ENCODE data around the gene NKX6-2.
"Not testable (repeated sequence)": the region's sequence is repeated elsewhere in the genome, so short reads cannot be mapped to it uniquely, and the experiment has no call there.

NKX6-2 gene

DNA sequence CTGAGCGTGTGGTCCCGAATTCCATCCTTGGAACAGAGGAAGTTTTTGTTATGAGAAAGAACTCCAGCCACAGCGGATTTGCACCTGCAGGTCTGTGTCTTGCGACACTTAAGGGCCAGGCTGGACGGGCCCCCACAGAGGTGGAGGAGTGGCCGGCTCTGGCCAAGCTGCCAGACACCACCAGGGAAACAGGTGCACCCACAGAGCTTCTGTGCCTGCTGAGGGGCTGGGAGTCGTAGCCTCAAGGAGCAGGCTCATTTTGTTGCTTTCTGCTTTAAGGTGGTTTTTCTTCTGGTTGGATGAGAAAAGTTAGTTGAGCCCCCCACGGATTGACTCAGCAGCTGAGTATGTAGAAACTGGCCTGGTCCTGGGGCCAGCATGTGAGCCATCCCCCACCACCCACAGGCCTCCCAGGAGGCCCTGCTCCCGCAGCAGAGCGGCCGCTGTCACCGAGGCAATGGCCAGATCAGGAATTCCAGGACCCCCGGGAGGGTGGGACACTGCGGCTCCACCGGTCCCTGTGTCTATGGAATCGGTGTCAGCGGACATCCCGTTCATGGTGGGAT is 41.9 kb downstream of the NKX6-2 start:
- no peaks in the 10 kb centered on the region for H3K79me2 ChIP-seq
- H3K4me2 ChIP-seq (ENCODE audit: low read length) = no peak overlapping the region
- TF ChIP-seq, protein P1, sequence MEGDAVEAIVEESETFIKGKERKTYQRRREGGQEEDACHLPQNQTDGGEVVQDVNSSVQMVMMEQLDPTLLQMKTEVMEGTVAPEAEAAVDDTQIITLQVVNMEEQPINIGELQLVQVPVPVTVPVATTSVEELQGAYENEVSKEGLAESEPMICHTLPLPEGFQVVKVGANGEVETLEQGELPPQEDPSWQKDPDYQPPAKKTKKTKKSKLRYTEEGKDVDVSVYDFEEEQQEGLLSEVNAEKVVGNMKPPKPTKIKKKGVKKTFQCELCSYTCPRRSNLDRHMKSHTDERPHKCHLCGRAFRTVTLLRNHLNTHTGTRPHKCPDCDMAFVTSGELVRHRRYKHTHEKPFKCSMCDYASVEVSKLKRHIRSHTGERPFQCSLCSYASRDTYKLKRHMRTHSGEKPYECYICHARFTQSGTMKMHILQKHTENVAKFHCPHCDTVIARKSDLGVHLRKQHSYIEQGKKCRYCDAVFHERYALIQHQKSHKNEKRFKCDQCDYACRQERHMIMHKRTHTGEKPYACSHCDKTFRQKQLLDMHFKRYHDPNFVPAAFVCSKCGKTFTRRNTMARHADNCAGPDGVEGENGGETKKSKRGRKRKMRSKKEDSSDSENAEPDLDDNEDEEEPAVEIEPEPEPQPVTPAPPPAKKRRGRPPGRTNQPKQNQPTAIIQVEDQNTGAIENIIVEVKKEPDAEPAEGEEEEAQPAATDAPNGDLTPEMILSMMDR (IDR thresholded peaks at IDR 0.05) = no peak
- H3K9me3 ChIP-seq (ENCODE audit: control insufficient read depth, low read length) = no peaks in the 10 kb centered on the region
- no peaks in the 10 kb centered on the region for H3K36me3 ChIP-seq (ENCODE audit: control insufficient read depth, insufficient read depth, low read length)
- H3K4me1 ChIP-seq = no peaks in the 10 kb centered on the region
- no peak overlapping the region for H3K27ac ChIP-seq
- H3K4me3 ChIP-seq (ENCODE audit: low read depth, low read length) = no peak overlapping the region
- no peak overlapping the region for H3K9ac ChIP-seq
- no peak overlapping the region for H2AFZ ChIP-seq
- no peaks in the 10 kb centered on the region for H3K27me3 ChIP-seq (ENCODE audit: control insufficient read depth, insufficient read depth, low read length)

DNA sequence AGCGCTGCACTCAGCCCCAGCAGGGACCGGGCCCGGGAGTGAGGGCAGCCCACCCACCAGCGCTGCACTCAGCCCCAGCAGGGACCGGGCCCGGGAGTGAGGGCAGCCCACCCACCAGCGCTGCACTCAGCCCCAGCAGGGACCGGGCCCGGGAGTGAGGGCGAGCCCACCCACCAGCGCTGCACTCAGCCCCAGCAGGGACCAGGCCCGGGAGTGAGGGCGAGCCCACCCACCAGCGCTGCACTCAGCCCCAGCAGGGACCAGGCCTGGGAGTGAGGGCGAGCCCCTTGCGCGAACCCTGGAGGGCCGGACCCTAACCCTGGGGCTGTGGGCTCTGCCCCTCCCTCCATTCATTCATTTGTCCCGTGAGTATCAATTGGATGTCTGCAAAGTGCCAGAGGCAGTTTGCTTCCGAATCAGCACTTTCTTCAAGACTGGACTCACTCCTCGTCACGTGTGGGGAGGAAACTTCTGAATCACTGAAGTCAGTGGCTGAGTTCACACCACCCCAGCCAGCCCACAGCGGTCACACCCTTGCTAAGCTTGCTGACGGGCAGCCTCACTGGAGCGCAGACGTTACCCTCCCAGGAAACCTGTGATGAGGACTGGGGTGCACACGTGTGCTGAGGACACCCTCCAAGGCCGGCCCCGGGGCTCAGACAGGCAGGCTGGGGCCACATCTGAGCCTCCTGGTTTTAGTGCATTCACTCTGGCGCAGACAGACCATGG is 42.6 kb downstream of the NKX6-2 start:
- not testable (repeated sequence) for H2AFZ ChIP-seq; H3K27ac ChIP-seq; H3K79me2 ChIP-seq; H3K27me3 ChIP-seq (ENCODE audit: control insufficient read depth, insufficient read depth, low read length); H3K4me1 ChIP-seq; H3K9ac ChIP-seq; H3K4me2 ChIP-seq (ENCODE audit: low read length); H3K9me3 ChIP-seq (ENCODE audit: control insufficient read depth, low read length); H3K36me3 ChIP-seq (ENCODE audit: control insufficient read depth, insufficient read depth, low read length); H3K4me3 ChIP-seq (ENCODE audit: low read depth, low read length)

DNA sequence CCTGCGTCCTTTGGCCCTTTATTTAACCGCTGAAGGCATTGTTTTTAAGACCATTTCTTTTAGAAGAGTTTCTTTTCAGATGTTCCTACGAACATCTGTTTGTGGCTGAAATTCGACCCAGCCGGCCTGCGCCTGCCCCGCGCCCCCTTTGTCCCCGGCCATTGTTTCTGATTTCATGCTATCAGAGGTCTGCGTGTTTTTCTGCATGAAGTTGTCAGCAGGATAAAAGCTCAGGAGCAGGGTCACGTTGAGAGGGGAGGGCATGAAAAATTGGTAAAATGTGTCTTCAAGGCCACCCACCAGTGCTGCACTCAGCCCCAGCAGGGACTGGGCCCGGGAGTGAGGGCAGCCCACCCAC is 43.1 kb downstream of the NKX6-2 start:
- H3K9me3 ChIP-seq (ENCODE audit: control insufficient read depth, low read length) = no peaks in the 10 kb centered on the region
- no peaks in the 10 kb centered on the region for H3K4me1 ChIP-seq
- no peak overlapping the region for H3K27ac ChIP-seq
- H3K4me3 ChIP-seq (ENCODE audit: low read depth, low read length) = no peak overlapping the region
- H3K79me2 ChIP-seq = no peaks in the 10 kb centered on the region
- no peak overlapping the region for H3K4me2 ChIP-seq (ENCODE audit: low read length)
- no peak overlapping the region for H3K9ac ChIP-seq
- no peaks in the 10 kb centered on the region for H3K27me3 ChIP-seq (ENCODE audit: control insufficient read depth, insufficient read depth, low read length)
- H2AFZ ChIP-seq = no peak overlapping the region
- H3K36me3 ChIP-seq (ENCODE audit: control insufficient read depth, insufficient read depth, low read length) = no peaks in the 10 kb centered on the region
- TF ChIP-seq, protein P1 (IDR thresholded peaks at IDR 0.05) = no peak

DNA sequence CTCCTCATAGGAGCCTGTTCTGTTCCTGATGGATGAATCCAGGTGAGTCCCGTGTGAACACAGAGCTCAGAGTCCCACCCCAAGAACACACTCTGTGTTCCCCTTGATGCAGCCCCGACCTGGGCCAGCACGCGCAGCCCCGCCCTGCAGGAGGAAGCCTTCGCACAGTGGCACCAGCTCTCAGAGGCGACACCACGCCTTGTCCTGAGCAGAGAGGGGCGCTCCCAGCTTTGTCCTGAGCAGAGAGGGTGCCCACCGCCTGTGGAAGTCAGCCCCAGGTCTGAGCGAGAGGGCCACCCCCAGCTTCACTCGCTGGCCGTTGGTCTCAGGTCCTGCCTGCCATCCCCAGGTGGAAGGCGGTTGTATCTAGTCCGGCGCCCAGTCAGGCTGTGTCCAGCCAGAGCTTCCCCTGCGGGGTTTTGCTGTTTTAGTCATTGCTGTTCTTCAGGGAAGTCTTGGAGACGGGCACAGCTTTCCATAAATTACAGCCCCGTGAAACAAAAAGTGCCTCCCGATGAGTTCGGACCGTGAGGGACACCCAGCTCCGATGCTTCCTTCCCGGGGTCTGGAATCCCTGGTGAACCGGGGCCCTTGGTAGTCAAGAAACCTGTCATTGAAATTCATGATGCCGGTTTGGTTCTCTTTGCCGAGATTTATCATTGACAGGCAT is 43.6 kb downstream of the NKX6-2 start:
- TF ChIP-seq, protein P1 (IDR thresholded peaks at IDR 0.05) = no peak
- no peaks in the 10 kb centered on the region for H3K4me1 ChIP-seq

DNA sequence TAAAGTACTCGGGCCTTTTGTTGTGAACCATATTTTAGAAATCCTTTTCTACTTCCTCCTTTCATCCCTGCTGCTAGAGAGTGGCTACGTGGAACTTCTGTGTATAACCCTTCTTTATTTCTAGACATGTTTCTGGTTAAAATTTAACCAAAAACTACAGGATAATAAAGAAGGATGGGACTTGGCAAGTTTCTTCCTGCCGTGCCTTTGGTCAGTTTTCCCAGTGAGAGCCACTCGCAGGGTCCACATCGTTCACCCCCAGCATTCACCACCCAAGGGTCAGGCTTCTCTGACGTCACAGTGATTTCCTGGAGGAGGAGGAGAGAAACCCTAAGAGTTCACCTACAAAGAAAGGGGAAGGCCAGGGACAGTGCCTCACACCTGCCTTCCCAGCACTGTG is 45.4 kb downstream of the NKX6-2 start:
- Histone ChIP-seq H3K9me3 (ENCODE audit: control insufficient read depth, low read length) (no peaks in the 10 kb centered on the region), H3K36me3 (ENCODE audit: control insufficient read depth, insufficient read depth, low read length) (no peaks in the 10 kb centered on the region), H3K27me3 (ENCODE audit: control insufficient read depth, insufficient read depth, low read length) (no peaks in the 10 kb centered on the region), H2AFZ (no peak overlapping the region), H3K4me2 (ENCODE audit: low read length) (no peak overlapping the region), H3K4me1 (no peaks in the 10 kb centered on the region), H3K79me2 (no peaks in the 10 kb centered on the region), H3K9ac (no peak overlapping the region), H3K27ac (no peak overlapping the region), H3K4me3 (ENCODE audit: low read depth, low read length) (no peak overlapping the region)
- TF ChIP-seq, protein P1 (IDR thresholded peaks at IDR 0.05) = no peak

More for the DNA sequence above, 43.6 kb downstream of the NKX6-2 start:
- Histone ChIP-seq H3K4me2 (ENCODE audit: low read length) (no peak overlapping the region), H2AFZ (no peak overlapping the region), H3K36me3 (ENCODE audit: control insufficient read depth, insufficient read depth, low read length) (no peaks in the 10 kb centered on the region), H3K27me3 (ENCODE audit: control insufficient read depth, insufficient read depth, low read length) (no peaks in the 10 kb centered on the region), H3K9me3 (ENCODE audit: control insufficient read depth, low read length) (no peaks in the 10 kb centered on the region), H3K79me2 (no peaks in the 10 kb centered on the region), H3K27ac (no peak overlapping the region), H3K9ac (no peak overlapping the region), H3K4me3 (ENCODE audit: low read depth, low read length) (no peak overlapping the region)

All from parathyroid adenoma (tissue), 2 donors.